ENCODE results near the gene SND1. TPM values are rescaled to one million over a fixed set of nuclear protein-coding genes. Genes with fewer than 3 reads are reported as not detected.

Gene SND1
- total RNA-seq, 6 experiments from 2014 or later, result 217 to 259 (median 247) TPM

DNA sequence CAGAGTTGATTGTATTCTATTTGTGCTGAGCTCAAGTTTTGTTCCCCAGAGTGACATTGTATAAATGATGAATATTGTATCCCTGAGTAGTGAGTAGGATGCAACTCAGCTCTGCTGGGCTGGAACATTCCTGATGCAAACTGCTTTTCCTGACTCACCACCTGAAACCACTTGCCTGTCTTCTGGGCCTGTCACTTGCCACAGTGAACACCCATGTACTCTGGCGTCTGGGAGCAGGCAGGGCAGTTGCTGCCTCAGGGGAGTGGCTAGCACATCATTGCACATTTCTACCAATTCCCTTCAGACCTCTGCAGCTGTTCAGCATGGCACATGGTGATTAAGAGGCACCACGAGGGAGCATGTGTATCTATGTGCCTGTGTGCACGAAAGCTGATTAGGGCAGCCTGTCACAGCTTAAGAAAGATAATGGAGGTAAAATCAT is 157.3 kb downstream of the SND1 start:
- DNase-seq, result peak; percentile 91
- TF ChIP-seq CTCF (IDR thresholded peaks at IDR 0.05), result no peak
- Mint-ChIP-seq H3K27me3 (ENCODE audit: insufficient read depth) (no peaks in the 10 kb centered on the region; the same call in 1 of the 2 replicates), H3K9me3 (no peaks in the 10 kb centered on the region), H3K4me1 (ENCODE audit: low read depth) (peaks cover 63% of the 10 kb centered on the region), H3K27ac (peak overlapping the region; percentile 77), H3K36me3 (ENCODE audit: low read depth) (peaks cover 24% of the 10 kb centered on the region), H3K4me3 (no peak overlapping the region; the same call in 1 of the 2 replicates)

GRCh38 chr7:127810113-127810512 is 158.1 kb downstream of the SND1 start:
- TF ChIP-seq CTCF (IDR thresholded peaks at IDR 0.05), result no peak
- no peak overlapping the region for H3K4me3 Mint-ChIP-seq
- H3K9me3 Mint-ChIP-seq, result no peaks in the 10 kb centered on the region
- no peaks in the 10 kb centered on the region; the same call in 1 of the 2 replicates for H3K27me3 Mint-ChIP-seq (ENCODE audit: insufficient read depth)
- H3K36me3 Mint-ChIP-seq (ENCODE audit: low read depth), result peaks cover 22% of the 10 kb centered on the region
- no peak for DNase-seq
- peak overlapping the region; percentile 55; the same call in 1 of the 2 replicates for H3K27ac Mint-ChIP-seq
- peaks cover 71% of the 10 kb centered on the region for H3K4me1 Mint-ChIP-seq (ENCODE audit: low read depth)

DNA sequence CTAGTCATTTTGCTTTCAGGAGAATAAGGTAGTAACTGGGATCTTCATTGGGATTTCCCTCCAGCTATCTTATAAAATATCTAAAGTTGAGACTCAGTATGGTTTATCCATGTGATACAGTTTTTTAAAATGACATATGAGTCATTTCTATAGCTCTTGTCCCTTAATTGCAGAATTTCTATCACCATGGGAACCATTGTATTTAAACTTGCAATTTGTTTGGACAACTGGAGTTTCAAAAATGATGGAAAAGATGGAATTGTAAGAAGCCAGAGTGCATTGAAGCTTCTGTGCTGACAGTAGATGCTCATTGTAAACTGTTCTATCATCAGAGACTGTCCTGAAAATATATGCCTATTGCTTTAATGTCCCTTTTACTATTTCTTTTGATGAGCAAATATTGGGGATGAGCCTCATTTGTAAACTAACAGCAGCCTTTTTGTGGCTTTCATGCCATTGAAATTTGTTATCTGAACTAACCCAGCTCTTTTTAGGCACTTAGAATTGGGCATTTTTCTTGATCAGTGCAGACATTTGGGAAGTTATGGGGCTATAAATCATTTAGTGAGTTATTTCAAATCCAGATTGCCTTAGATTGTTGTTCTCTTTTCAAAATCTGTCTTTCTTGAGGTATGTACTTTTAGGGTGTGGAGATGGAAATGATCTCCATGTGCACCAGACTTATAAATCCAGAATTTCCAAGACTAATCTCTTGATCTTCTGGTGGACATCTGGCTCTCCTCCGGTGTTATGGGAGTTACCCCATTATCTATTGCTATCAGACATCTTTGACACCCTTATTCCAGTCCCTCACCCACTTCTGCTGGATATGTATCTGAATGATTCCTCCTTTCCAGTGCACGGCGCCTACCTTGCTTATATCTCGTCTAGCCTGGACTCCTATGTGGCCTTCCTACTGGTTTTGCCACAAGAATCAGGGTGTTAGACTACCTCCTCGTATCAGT is 159.0 kb downstream of the SND1 start:
- peak; percentile 20 for DNase-seq
- Mint-ChIP-seq H3K36me3 (ENCODE audit: low read depth) (peaks cover 16% of the 10 kb centered on the region; the same call in 1 of the 2 replicates), H3K27me3 (ENCODE audit: insufficient read depth) (peaks cover 3% of the 10 kb centered on the region), H3K4me1 (ENCODE audit: low read depth) (peaks cover 77% of the 10 kb centered on the region), H3K9me3 (no peaks in the 10 kb centered on the region), H3K27ac (peak overlapping the region; percentile 55), H3K4me3 (no peak overlapping the region)
- no peak for TF ChIP-seq CTCF (IDR thresholded peaks at IDR 0.05)

GRCh38 chr7:127812540-127812939 is 160.5 kb downstream of the SND1 start:
- Mint-ChIP-seq H3K9me3 (no peaks in the 10 kb centered on the region), H3K27me3 (ENCODE audit: insufficient read depth) (peaks cover 3% of the 10 kb centered on the region), H3K27ac (no peak overlapping the region), H3K4me3 (no peak overlapping the region), H3K4me1 (ENCODE audit: low read depth) (peaks cover 74% of the 10 kb centered on the region), H3K36me3 (ENCODE audit: low read depth) (peaks cover 11% of the 10 kb centered on the region; the same call in 1 of the 2 replicates)
- no peak for TF ChIP-seq CTCF (IDR thresholded peaks at IDR 0.05)
- no peak for DNase-seq

- no peak overlapping the region for H3K4me3 Mint-ChIP-seq
- no peak for DNase-seq
- no peak for TF ChIP-seq CTCF (IDR thresholded peaks at IDR 0.05)
- peaks cover 3% of the 10 kb centered on the region for H3K27me3 Mint-ChIP-seq (ENCODE audit: insufficient read depth)
- H3K36me3 Mint-ChIP-seq (ENCODE audit: low read depth), result peaks cover 15% of the 10 kb centered on the region; the same call in 1 of the 2 replicates
- no peak overlapping the region for H3K27ac Mint-ChIP-seq
- no peaks in the 10 kb centered on the region for H3K9me3 Mint-ChIP-seq
- H3K4me1 Mint-ChIP-seq (ENCODE audit: low read depth), result peaks cover 74% of the 10 kb centered on the region
Measured at GRCh38 chr7:127813991-127814541, 162.1 kb downstream of the SND1 start.
